ENCODE results near the gene ETHE1. TPM values are rescaled to one million over a fixed set of nuclear protein-coding genes. Genes with fewer than 3 reads are reported as not detected.
"Not testable (repeated sequence)": the region's sequence is repeated elsewhere in the genome, so short reads cannot be mapped to it uniquely, and the experiment has no call there.

The ETHE1 gene
- polyA plus RNA-seq, 2 of the 4 experiments (the other 2 are of a cell fraction): 37.3 to 58.9 TPM

DNA sequence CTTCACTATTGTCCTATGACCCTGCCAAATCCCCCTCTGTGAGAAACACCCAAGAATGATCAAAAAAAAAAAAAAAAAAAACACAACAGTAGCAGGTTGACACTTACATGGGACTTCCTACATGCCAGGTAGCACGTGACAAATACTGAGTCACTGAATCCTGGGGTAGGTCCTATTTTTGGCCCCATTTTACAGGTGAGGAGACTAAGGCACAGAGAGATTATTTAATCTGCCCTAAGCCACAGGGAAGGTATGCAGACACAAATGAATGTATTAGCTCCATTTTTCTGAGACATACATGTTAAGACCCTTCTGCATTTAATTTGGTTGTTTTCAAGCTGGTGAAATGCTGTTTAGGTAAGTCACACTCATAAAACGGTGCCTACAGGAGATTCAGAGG, 21.7 kb upstream of the ETHE1 start:
- no peaks in the 10 kb centered on the region for H3K4me1 ChIP-seq
- no peaks in the 10 kb centered on the region for H3K9me3 ChIP-seq
- ATAC-seq (no peak), DNase-seq (ENCODE audit: low read depth in 1 of 2, low spot score in 1 of 2) (no peak), FAIRE-seq (no peak)
- H3K27ac ChIP-seq: no peak overlapping the region
- CTCF ChIA-PET: no interaction called here
- WGBS (ENCODE audit: missing lambda C conversion rate): 84% methylated on average over 2 of the region's 2 CpGs
- H3K4me3 ChIP-seq: no peak overlapping the region
- no peak overlapping the region for H3K4me2 ChIP-seq
- TF ChIP-seq RFX5 (IDR thresholded peaks at IDR 0.05) (no peak), FOXS1 (CRISPR knock-in tag; IDR thresholded peaks at IDR 0.05) (no peak), HOXB13 (CRISPR knock-in tag; IDR thresholded peaks at IDR 0.05; ENCODE audit: low read depth) (no peak), HOXB5 (CRISPR knock-in tag; IDR thresholded peaks at IDR 0.05) (no peak), FOSL2 (IDR thresholded peaks at IDR 0.05) (no peak), FOSL2 (CRISPR knock-in tag; IDR thresholded peaks at IDR 0.05) (no peak)
- TF ChIP-seq, protein P1, sequence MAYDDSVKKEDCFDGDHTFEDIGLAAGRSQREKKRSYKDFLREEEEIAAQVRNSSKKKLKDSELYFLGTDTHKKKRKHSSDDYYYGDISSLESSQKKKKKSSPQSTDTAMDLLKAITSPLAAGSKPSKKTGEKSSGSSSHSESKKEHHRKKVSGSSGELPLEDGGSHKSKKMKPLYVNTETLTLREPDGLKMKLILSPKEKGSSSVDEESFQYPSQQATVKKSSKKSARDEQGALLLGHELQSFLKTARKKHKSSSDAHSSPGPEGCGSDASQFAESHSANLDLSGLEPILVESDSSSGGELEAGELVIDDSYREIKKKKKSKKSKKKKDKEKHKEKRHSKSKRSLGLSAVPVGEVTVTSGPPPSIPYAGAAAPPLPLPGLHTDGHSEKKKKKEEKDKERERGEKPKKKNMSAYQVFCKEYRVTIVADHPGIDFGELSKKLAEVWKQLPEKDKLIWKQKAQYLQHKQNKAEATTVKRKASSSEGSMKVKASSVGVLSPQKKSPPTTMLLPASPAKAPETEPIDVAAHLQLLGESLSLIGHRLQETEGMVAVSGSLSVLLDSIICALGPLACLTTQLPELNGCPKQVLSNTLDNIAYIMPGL (CRISPR knock-in tag; IDR thresholded peaks at IDR 0.05; ENCODE audit: borderline replicate concordance): no peak
- POLR2A ChIA-PET: no interaction called here

DNA sequence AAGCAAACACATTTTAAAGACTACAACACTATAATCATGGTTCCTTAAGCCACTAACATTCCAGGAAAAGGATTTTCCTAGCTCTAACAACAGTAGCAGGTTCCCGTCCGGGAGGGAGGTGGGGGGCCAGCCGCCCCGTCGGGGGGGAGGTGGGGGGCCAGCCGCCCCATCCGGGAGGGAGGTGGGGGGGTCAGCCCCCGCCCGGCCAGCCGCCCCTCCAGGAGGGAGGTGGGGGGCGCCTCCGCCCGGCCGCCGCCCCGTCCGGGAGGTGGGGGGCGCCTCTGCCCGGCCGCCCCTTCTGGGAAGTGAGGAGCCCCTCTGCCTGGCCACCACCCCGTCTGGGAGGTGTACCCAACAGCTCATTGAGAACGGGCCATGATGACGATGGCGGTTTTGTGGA, 20.9 kb upstream of the ETHE1 start:
- H3K4me2 ChIP-seq; H3K4me3 ChIP-seq; H3K9me3 ChIP-seq; ATAC-seq; POLR2A ChIA-PET; FAIRE-seq; H3K4me1 ChIP-seq; H3K27ac ChIP-seq; DNase-seq (ENCODE audit: low read depth in 1 of 2, low spot score in 1 of 2): not testable (repeated sequence)
- CTCF ChIA-PET: interaction anchor here (1.4 kb wide), 1 partner anchor 12 kb away, joined by 3 read pairs; no protein-coding TSS in a partner anchor
- 72% methylated on average over 4 of the region's 24 CpGs for WGBS (ENCODE audit: missing lambda C conversion rate)

DNA sequence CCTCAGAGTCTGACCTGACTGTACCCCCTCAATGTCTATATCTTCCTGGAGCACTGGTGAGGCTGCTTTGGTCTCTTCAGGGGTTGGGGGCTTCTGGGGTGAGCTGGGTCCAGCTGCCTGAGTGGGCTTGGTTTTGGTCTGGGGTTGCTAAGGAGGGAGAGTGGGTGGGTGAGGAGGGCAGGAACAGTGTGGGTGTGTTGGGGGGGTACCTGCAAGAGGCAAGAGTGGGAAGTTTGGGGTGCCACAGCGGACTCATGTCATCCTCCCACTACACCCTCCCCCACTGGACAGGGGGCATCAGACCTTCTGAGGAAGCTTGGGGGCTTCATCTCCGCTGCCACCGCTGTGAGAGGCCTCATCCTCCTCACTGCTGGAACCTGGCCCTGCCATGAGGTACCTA, 19.6 kb upstream of the ETHE1 start:
- DNase-seq (ENCODE audit: low read depth in 1 of 2, low spot score in 1 of 2) (no peak), FAIRE-seq (no peak), ATAC-seq (no peak)
- no peak overlapping the region for H3K27ac ChIP-seq
- CTCF ChIA-PET: interaction anchor here (0.6 to 1.7 kb wide), 4 partner anchors 9 to 1126 kb away, joined by 3 to 7 read pairs (median 4); no protein-coding TSS in a partner anchor
- no peaks in the 10 kb centered on the region for H3K9me3 ChIP-seq
- POLR2A ChIA-PET: no interaction called here
- WGBS (ENCODE audit: missing lambda C conversion rate): 94% methylated on average over 3 of the region's 3 CpGs
- TF ChIP-seq HEYL (CRISPR knock-in tag; IDR thresholded peaks at IDR 0.05): no peak
- TF ChIP-seq RNF2 (IDR thresholded peaks at IDR 0.05; ENCODE audit: borderline replicate concordance, low read depth): no peak
- TF ChIP-seq, protein P2, sequence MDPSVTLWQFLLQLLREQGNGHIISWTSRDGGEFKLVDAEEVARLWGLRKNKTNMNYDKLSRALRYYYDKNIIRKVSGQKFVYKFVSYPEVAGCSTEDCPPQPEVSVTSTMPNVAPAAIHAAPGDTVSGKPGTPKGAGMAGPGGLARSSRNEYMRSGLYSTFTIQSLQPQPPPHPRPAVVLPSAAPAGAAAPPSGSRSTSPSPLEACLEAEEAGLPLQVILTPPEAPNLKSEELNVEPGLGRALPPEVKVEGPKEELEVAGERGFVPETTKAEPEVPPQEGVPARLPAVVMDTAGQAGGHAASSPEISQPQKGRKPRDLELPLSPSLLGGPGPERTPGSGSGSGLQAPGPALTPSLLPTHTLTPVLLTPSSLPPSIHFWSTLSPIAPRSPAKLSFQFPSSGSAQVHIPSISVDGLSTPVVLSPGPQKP (IDR thresholded peaks at IDR 0.05; ENCODE audit: low read depth, low read length): no peak
- TF ChIP-seq FOSB (CRISPR knock-in tag; IDR thresholded peaks at IDR 0.05): no peak
- TF ChIP-seq HOXB13 (CRISPR knock-in tag; IDR thresholded peaks at IDR 0.05; ENCODE audit: low read depth): no peak
- TF ChIP-seq, protein P3, sequence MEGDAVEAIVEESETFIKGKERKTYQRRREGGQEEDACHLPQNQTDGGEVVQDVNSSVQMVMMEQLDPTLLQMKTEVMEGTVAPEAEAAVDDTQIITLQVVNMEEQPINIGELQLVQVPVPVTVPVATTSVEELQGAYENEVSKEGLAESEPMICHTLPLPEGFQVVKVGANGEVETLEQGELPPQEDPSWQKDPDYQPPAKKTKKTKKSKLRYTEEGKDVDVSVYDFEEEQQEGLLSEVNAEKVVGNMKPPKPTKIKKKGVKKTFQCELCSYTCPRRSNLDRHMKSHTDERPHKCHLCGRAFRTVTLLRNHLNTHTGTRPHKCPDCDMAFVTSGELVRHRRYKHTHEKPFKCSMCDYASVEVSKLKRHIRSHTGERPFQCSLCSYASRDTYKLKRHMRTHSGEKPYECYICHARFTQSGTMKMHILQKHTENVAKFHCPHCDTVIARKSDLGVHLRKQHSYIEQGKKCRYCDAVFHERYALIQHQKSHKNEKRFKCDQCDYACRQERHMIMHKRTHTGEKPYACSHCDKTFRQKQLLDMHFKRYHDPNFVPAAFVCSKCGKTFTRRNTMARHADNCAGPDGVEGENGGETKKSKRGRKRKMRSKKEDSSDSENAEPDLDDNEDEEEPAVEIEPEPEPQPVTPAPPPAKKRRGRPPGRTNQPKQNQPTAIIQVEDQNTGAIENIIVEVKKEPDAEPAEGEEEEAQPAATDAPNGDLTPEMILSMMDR (IDR thresholded peaks at IDR 0.05): no peak
- no peak for TF ChIP-seq POLR2A (IDR thresholded peaks at IDR 0.05; ENCODE audit: low read length)
- TF ChIP-seq POLR2AphosphoS2 (conservative IDR thresholded peaks at IDR 0.05; ENCODE audit: low read length): no peak
- TF ChIP-seq MAZ (IDR thresholded peaks at IDR 0.05; ENCODE audit: borderline replicate concordance, low read depth, low read length): no peak
- no peak for TF ChIP-seq RCOR1 (IDR thresholded peaks at IDR 0.05; ENCODE audit: low read depth, low read length)
- TF ChIP-seq FOSL2 (IDR thresholded peaks at IDR 0.05): no peak
- no peak for TF ChIP-seq FOSL2 (CRISPR knock-in tag; IDR thresholded peaks at IDR 0.05)
- no peak for TF ChIP-seq NFE2L2 (conservative IDR thresholded peaks at IDR 0.05; ENCODE audit: low read length)
- TF ChIP-seq, protein P4, sequence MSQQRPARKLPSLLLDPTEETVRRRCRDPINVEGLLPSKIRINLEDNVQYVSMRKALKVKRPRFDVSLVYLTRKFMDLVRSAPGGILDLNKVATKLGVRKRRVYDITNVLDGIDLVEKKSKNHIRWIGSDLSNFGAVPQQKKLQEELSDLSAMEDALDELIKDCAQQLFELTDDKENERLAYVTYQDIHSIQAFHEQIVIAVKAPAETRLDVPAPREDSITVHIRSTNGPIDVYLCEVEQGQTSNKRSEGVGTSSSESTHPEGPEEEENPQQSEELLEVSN (IDR thresholded peaks at IDR 0.05; ENCODE audit: borderline replicate concordance, low read depth): no peak
- TF ChIP-seq, protein P5, sequence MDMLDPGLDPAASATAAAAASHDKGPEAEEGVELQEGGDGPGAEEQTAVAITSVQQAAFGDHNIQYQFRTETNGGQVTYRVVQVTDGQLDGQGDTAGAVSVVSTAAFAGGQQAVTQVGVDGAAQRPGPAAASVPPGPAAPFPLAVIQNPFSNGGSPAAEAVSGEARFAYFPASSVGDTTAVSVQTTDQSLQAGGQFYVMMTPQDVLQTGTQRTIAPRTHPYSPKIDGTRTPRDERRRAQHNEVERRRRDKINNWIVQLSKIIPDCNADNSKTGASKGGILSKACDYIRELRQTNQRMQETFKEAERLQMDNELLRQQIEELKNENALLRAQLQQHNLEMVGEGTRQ (IDR thresholded peaks at IDR 0.05): no peak
- no peak for TF ChIP-seq RFX5 (IDR thresholded peaks at IDR 0.05)
- TF ChIP-seq CEBPB (IDR thresholded peaks at IDR 0.05): no peak
- TF ChIP-seq TFCP2L1 (CRISPR knock-in tag; IDR thresholded peaks at IDR 0.05): no peak
- TF ChIP-seq HOXA7 (CRISPR knock-in tag; IDR thresholded peaks at IDR 0.05): no peak
- TF ChIP-seq CBX8 (IDR thresholded peaks at IDR 0.05): no peak
- TF ChIP-seq RARB (CRISPR knock-in tag; IDR thresholded peaks at IDR 0.05): no peak
- no peak overlapping the region for H3K4me2 ChIP-seq
- no peaks in the 10 kb centered on the region for H3K4me1 ChIP-seq
- no peak overlapping the region for H3K4me3 ChIP-seq
